HEK293 (cell line): ENCODE measurements around the gene ARHGAP10.
A peak's percentile ranks its signal among the peaks of the same experiment; 100 is the strongest.

Experiments
- CTCF ChIA-PET: fragments of 350-600 bp; formaldehyde crosslinking; extraction: SDS; loops from one replicate; lab custom pipeline; 2021; ENCODE audit warnings: antibody characterized with exemption; lab: Yijun Ruan, JAX
- POLR2A ChIA-PET: fragments of 300-600 bp; formaldehyde crosslinking; extraction: SDS; loops from one replicate; lab custom pipeline; 2020; ENCODE audit warnings: antibody characterized with exemption, inconsistent platforms; lab: Yijun Ruan, JAX
- H3K27ac ChIP-seq: fragments of 200-500 bp; sonication (Bioruptor generic); 2 replicates; pipeline ENCODE4 v1.5.1; 2014; ENCODE audit warnings: low read depth, low read length, control low read depth, inconsistent platforms; ENCODE audit errors: extremely low read depth
- H3K36me3 ChIP-seq, 2 experiments: fragments of 200-500 bp in 1 of 2; sonication (Bioruptor generic) in 1 of 2; 1 replicate in 1 of 2; 2 replicates in 1 of 2; pipeline ENCODE4 v1.5.1; 2014 to 2017; ENCODE audit warnings: inconsistent platforms in 2 of 2, low read length in 2 of 2; ENCODE audit not compliant: control insufficient read depth in 2 of 2, insufficient read depth in 1 of 2
- H3K4me1 ChIP-seq: fragments of 200-500 bp; sonication (Bioruptor generic); 2 replicates; pipeline ENCODE4 v1.5.1; 2014; ENCODE audit warnings: mild to moderate bottlenecking, low read length, inconsistent platforms; ENCODE audit not compliant: control insufficient read depth, insufficient read depth
- H3K4me3 ChIP-seq: 2 replicates; pipeline ENCODE4 v1.5.1; 2011; ENCODE audit warnings: low read depth, mild to moderate bottlenecking, control low read depth, low read length, moderate library complexity
- H3K9me3 ChIP-seq: fragments of 200-500 bp; sonication (Bioruptor generic); 2 replicates; pipeline ENCODE4 v1.5.1; 2014; ENCODE audit warnings: low read depth, low read length, inconsistent platforms; ENCODE audit not compliant: control insufficient read depth, insufficient read depth
- GLI4 ChIP-seq: fragments of 450-650 bp; formaldehyde crosslinking; IDR thresholded peaks from 2 replicates; pipeline ENCODE4 v1.5.1; 2016; ENCODE audit warnings: missing biosample characterization, missing genetic modification characterization
- KLF1 ChIP-seq: fragments of 450-650 bp; formaldehyde crosslinking; IDR thresholded peaks from 2 replicates; pipeline ENCODE4 v1.5.1; 2016; ENCODE audit warnings: missing biosample characterization, missing genetic modification characterization
- REPIN1 ChIP-seq: fragments of 450-650 bp; formaldehyde crosslinking; IDR thresholded peaks from 2 replicates; pipeline ENCODE4 v1.5.1; 2017; ENCODE audit warnings: missing biosample characterization, missing genetic modification characterization, low read depth
- SP7 ChIP-seq: fragments of 450-650 bp; formaldehyde crosslinking; IDR thresholded peaks from 2 replicates; pipeline ENCODE4 v1.5.1; 2016; ENCODE audit warnings: missing biosample characterization, missing genetic modification characterization
- WT1 ChIP-seq: fragments of 450-650 bp; formaldehyde crosslinking; IDR thresholded peaks from 2 replicates; pipeline ENCODE4 v1.5.1; 2016; ENCODE audit warnings: missing biosample characterization, missing genetic modification characterization
- ZNF175 ChIP-seq: fragments of 450-650 bp; formaldehyde crosslinking; IDR thresholded peaks from 2 replicates; pipeline ENCODE4 v1.5.1; 2016; ENCODE audit warnings: missing biosample characterization, missing genetic modification characterization
- ZNF184 ChIP-seq: fragments of 450-650 bp; IDR thresholded peaks from 2 replicates; pipeline ENCODE4 v1.5.1; 2018; ENCODE audit warnings: missing biosample characterization, mild to moderate bottlenecking, missing genetic modification characterization
- ZNF248 ChIP-seq: fragments of 450-650 bp; formaldehyde crosslinking; IDR thresholded peaks from 2 replicates; pipeline ENCODE4 v1.5.1; 2017; ENCODE audit warnings: missing biosample characterization, missing genetic modification characterization
- ZNF266 ChIP-seq: fragments of 450-650 bp; formaldehyde crosslinking; IDR thresholded peaks from 2 replicates; pipeline ENCODE4 v1.5.1; 2016; ENCODE audit warnings: missing biosample characterization, missing genetic modification characterization, low read depth
- ZNF341 ChIP-seq: fragments of 450-650 bp; formaldehyde crosslinking; IDR thresholded peaks from 2 replicates; pipeline ENCODE4; 2016; ENCODE audit warnings: low read depth, missing biosample characterization, missing genetic modification characterization
- ZNF423 ChIP-seq: fragments of 450-650 bp; formaldehyde crosslinking; IDR thresholded peaks from 2 replicates; pipeline ENCODE4 v1.5.1; 2016; ENCODE audit warnings: missing biosample characterization, missing genetic modification characterization
- ZNF426 ChIP-seq: fragments of 450-650 bp; formaldehyde crosslinking; IDR thresholded peaks from 2 replicates; pipeline ENCODE4 v1.5.1; 2017; ENCODE audit warnings: missing biosample characterization, missing genetic modification characterization, mild to moderate bottlenecking, inconsistent platforms, moderate library complexity
- ZNF48 ChIP-seq: fragments of 450-650 bp; formaldehyde crosslinking; IDR thresholded peaks from 2 replicates; pipeline ENCODE4 v1.5.1; 2016; ENCODE audit warnings: missing biosample characterization, missing genetic modification characterization
- ZNF544 ChIP-seq: fragments of 450-650 bp; formaldehyde crosslinking; IDR thresholded peaks from 2 replicates; pipeline ENCODE4 v1.5.0; 2017; ENCODE audit warnings: missing biosample characterization, missing genetic modification characterization
- ZNF561 ChIP-seq: fragments of 450-650 bp; IDR thresholded peaks from 2 replicates; pipeline ENCODE4 v1.5.1; 2018; ENCODE audit warnings: missing biosample characterization, missing genetic modification characterization, borderline replicate concordance
- ZNF660 ChIP-seq: fragments of 450-650 bp; IDR thresholded peaks from 2 replicates; pipeline ENCODE4 v1.5.1; 2018; ENCODE audit warnings: missing biosample characterization, mild to moderate bottlenecking, missing genetic modification characterization
- ZNF664 ChIP-seq: fragments of 450-650 bp; formaldehyde crosslinking; IDR thresholded peaks from 2 replicates; pipeline ENCODE4 v1.5.1; 2016; ENCODE audit warnings: missing biosample characterization, missing genetic modification characterization
- ZNF677 ChIP-seq: fragments of 450-650 bp; IDR thresholded peaks from 2 replicates; pipeline ENCODE4 v1.5.0; 2018; ENCODE audit warnings: missing biosample characterization, mild to moderate bottlenecking, missing genetic modification characterization, moderate library complexity
- ZNF830 ChIP-seq: fragments of 450-650 bp; IDR thresholded peaks from 2 replicates; pipeline ENCODE4 v1.5.0; 2018; ENCODE audit warnings: missing biosample characterization, missing genetic modification characterization, low read depth, mild to moderate bottlenecking, moderate library complexity
- TF ChIP-seq, protein P1 (sequence below): fragments of 450-650 bp; formaldehyde crosslinking; IDR thresholded peaks from 2 replicates; pipeline ENCODE4 v1.5.1; 2016; ENCODE audit warnings: missing biosample characterization, missing genetic modification characterization
- TF ChIP-seq, protein P2 (sequence below): fragments of 450-650 bp; formaldehyde crosslinking; IDR thresholded peaks from 2 replicates; pipeline ENCODE4 v1.5.1; 2016; ENCODE audit warnings: missing biosample characterization, missing genetic modification characterization
- TF ChIP-seq, protein P3 (sequence below): fragments of 450-650 bp; formaldehyde crosslinking; IDR thresholded peaks from 2 replicates; pipeline ENCODE4 v1.5.1; 2017; ENCODE audit warnings: missing biosample characterization, mild to moderate bottlenecking, missing genetic modification characterization, moderate library complexity

ARHGAP10 gene

DNA sequence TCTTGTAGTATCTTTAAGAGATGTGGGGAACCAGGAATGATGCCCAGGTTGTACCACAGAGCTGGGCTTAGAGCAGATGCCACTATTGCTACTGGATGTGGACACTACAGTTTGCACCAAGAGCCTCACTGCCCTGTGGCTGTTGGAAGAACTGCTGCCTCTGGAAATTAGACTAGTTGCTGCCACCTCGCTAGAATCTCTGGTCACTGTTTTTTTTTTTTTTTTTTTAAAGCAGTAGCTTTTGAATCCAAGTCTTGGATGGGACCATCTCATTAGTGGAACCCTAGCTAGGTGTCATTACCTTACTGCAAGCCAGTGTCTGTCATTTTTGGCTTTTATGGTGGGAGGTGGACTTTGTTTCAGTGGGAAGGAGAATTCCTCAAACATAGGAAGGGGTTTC lies 105.5 kb downstream of the ARHGAP10 start:
- Histone ChIP-seq H3K4me3 (no peak overlapping the region), H3K36me3 (no peaks in the 10 kb centered on the region), H3K9me3 (no peaks in the 10 kb centered on the region), H3K4me1 (peaks cover 7% of the 10 kb centered on the region; the same call in 1 of the 2 replicates), H3K27ac (no peak overlapping the region)
- CTCF ChIA-PET, result no interaction called here
- POLR2A ChIA-PET, result no interaction called here
- TF ChIP-seq, protein P1, sequence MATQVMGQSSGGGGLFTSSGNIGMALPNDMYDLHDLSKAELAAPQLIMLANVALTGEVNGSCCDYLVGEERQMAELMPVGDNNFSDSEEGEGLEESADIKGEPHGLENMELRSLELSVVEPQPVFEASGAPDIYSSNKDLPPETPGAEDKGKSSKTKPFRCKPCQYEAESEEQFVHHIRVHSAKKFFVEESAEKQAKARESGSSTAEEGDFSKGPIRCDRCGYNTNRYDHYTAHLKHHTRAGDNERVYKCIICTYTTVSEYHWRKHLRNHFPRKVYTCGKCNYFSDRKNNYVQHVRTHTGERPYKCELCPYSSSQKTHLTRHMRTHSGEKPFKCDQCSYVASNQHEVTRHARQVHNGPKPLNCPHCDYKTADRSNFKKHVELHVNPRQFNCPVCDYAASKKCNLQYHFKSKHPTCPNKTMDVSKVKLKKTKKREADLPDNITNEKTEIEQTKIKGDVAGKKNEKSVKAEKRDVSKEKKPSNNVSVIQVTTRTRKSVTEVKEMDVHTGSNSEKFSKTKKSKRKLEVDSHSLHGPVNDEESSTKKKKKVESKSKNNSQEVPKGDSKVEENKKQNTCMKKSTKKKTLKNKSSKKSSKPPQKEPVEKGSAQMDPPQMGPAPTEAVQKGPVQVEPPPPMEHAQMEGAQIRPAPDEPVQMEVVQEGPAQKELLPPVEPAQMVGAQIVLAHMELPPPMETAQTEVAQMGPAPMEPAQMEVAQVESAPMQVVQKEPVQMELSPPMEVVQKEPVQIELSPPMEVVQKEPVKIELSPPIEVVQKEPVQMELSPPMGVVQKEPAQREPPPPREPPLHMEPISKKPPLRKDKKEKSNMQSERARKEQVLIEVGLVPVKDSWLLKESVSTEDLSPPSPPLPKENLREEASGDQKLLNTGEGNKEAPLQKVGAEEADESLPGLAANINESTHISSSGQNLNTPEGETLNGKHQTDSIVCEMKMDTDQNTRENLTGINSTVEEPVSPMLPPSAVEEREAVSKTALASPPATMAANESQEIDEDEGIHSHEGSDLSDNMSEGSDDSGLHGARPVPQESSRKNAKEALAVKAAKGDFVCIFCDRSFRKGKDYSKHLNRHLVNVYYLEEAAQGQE, result no peak
- TF ChIP-seq, protein P2, sequence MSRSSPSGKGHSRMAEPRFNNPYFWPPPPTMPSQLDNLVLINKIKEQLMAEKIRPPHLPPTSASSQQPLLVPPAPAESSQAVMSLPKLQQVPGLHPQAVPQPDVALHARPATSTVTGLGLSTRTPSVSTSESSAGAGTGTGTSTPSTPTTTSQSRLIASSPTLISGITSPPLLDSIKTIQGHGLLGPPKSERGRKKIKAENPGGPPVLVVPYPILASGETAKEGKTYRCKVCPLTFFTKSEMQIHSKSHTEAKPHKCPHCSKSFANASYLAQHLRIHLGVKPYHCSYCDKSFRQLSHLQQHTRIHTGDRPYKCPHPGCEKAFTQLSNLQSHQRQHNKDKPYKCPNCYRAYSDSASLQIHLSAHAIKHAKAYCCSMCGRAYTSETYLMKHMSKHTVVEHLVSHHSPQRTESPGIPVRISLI, result 0 out of 2 replicates have a peak, but pooled peaks have one; percentile 52
- TF ChIP-seq ZNF341 (tag by site-specific recombination) (peak; percentile 54), SP7 (tag by site-specific recombination) (no peak)

DNA sequence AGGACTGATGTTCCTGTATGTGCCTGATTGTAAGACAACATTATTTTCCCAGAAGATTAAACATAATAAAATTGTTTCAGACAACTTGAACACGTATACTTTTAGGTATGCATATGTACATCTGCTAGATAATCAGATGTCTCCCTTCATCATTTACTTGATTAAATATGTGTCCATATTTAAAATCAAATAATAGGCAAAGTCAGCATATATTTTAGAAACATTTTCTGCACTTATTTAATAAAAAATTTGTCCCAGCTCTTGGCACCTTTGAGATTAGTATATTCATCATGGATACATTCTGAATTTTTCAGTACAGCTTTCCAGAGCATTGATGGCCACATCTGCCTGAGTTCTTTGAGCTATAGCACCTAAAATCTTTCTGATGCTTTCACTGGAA lies 106.0 kb downstream of the ARHGAP10 start:
- ChIA-PET POLR2A (no interaction called here), CTCF (no interaction called here)
- Histone ChIP-seq H3K9me3 (no peaks in the 10 kb centered on the region), H3K4me1 (peaks cover 7% of the 10 kb centered on the region; the same call in 1 of the 2 replicates), H3K27ac (no peak overlapping the region), H3K4me3 (no peak overlapping the region), H3K36me3 (no peaks in the 10 kb centered on the region)
- TF ChIP-seq ZNF830 (tag by site-specific recombination), result no peak
- no peak for TF ChIP-seq KLF1 (tag by site-specific recombination)
- no peak for TF ChIP-seq ZNF48 (tag by site-specific recombination)
- no peak for TF ChIP-seq ZNF426 (tag by site-specific recombination)
- TF ChIP-seq REPIN1 (tag by site-specific recombination), result no peak
- no peak for TF ChIP-seq ZNF561 (tag by site-specific recombination)
- no peak for TF ChIP-seq WT1 (tag by site-specific recombination)
- no peak for TF ChIP-seq ZNF664 (tag by site-specific recombination)
- no peak for TF ChIP-seq ZNF544 (tag by site-specific recombination)
- no peak for TF ChIP-seq ZNF423 (tag by site-specific recombination)
- TF ChIP-seq, protein P3, sequence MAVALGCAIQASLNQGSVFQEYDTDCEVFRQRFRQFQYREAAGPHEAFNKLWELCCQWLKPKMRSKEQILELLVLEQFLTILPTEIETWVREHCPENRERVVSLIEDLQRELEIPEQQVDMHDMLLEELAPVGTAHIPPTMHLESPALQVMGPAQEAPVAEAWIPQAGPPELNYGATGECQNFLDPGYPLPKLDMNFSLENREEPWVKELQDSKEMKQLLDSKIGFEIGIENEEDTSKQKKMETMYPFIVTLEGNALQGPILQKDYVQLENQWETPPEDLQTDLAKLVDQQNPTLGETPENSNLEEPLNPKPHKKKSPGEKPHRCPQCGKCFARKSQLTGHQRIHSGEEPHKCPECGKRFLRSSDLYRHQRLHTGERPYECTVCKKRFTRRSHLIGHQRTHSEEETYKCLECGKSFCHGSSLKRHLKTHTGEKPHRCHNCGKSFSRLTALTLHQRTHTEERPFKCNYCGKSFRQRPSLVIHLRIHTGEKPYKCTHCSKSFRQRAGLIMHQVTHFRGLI (tag by site-specific recombination), result no peak
- TF ChIP-seq ZNF248 (tag by site-specific recombination), result no peak
- no peak for TF ChIP-seq ZNF266 (tag by site-specific recombination)

DNA sequence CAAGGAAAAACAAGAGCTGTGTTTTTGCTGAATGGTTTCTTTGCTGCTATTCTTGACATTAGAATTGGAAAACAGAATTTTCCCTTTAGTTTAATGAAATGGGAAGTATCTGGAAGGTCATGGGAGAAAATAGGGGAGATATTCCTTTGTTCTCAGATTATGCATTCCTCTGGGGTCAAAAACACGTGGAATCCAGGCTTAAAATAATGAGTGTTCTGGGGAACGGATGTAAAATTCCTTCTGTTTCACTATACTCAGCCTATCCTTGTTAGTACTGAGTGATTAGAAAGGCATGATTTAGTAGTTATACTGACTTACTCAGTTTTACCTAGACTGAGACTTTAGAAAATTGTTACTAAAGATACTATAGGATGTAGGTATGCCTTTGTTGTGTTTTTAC lies 107.3 kb downstream of the ARHGAP10 start:
- ChIA-PET POLR2A (no interaction called here), CTCF (interaction anchor here (0.7 kb wide), 1 partner anchor 160 kb away, joined by 4 read pairs; no protein-coding TSS in a partner anchor)
- Histone ChIP-seq H3K9me3 (no peaks in the 10 kb centered on the region), H3K27ac (no peak overlapping the region), H3K4me3 (no peak overlapping the region), H3K4me1 (peaks cover 7% of the 10 kb centered on the region; the same call in 1 of the 2 replicates), H3K36me3 (no peaks in the 10 kb centered on the region)
- TF ChIP-seq ZNF175 (tag by site-specific recombination) (no peak), ZNF660 (tag by site-specific recombination) (no peak), GLI4 (tag by site-specific recombination) (no peak), ZNF677 (no peak), ZNF184 (tag by site-specific recombination) (no peak)
- TF ChIP-seq, all 188 proteins: peak for 0
